ENCODE measurements around the gene PLS3.

The PLS3 gene

DNA sequence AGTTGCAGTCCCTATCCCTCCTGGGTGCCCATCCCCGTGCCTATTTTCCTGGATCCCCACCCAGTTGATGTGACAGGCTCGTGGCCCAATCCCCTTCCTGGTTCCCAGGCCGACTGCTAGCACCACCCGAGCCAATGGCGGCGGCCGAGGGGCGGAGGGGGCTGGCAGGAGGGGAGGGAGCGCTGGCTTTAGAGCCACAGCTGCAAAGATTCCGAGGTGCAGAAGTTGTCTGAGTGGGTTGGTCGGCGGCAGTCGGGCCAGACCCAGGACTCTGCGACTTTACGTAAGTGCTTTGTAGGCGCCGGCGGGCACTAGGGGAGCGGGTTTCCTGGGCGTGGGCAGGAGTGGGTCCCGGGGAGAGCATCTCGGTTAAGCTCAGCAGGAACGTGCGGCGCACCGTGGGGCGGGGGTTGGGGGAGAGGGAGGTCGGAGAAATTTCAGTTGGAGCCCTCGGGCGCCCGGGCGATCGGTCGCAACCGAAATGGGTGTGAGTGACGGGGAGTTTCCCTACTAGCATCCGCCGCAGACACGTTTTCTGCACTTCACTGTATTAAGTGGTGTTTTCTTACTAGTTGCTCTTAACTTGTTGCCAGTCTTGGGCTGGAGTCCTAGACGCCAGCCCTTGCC, at the start of gene PLS3:
Gene PLS3, plus strand, starts transcription at position 197 of the 627 bp plus-strand sequence. CDS start 49,077 bp downstream, outside the sequence.
- peak; percentile 52 for DNase-seq (ENCODE audit: low read depth)
- TF ChIP-seq, protein P1, sequence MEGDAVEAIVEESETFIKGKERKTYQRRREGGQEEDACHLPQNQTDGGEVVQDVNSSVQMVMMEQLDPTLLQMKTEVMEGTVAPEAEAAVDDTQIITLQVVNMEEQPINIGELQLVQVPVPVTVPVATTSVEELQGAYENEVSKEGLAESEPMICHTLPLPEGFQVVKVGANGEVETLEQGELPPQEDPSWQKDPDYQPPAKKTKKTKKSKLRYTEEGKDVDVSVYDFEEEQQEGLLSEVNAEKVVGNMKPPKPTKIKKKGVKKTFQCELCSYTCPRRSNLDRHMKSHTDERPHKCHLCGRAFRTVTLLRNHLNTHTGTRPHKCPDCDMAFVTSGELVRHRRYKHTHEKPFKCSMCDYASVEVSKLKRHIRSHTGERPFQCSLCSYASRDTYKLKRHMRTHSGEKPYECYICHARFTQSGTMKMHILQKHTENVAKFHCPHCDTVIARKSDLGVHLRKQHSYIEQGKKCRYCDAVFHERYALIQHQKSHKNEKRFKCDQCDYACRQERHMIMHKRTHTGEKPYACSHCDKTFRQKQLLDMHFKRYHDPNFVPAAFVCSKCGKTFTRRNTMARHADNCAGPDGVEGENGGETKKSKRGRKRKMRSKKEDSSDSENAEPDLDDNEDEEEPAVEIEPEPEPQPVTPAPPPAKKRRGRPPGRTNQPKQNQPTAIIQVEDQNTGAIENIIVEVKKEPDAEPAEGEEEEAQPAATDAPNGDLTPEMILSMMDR (IDR thresholded peaks at IDR 0.05; ENCODE audit: control insufficient read depth, insufficient read depth, low read depth, low read length, missing control alignments): no peak

DNA sequence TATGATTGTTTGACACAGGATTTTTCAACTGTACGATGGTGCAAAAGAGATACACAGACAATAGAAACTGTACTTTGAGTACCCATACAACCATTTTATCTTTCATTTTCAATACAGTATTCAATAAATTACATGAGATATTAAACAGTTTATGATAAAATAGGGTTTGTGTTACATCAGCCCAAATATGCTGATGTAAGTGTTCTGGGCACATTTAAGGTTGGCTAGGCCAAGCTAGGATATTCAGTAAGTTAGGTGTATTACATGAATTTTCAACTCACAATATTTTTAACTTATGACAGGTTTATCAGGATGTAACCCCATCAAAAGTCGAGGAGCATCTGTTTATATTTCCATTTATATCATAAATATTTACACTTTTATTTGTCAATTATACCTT, 42.9 kb upstream of the PLS3 start:
- H3K4me3 ChIP-seq (ENCODE audit: control insufficient read depth, low read depth, low read length): no peak overlapping the region
- DNase-seq (ENCODE audit: low read depth): no peak
- TF ChIP-seq, protein P1 (IDR thresholded peaks at IDR 0.05; ENCODE audit: control insufficient read depth, insufficient read depth, low read depth, low read length, missing control alignments): no peak

More for the DNA sequence above, at the start of gene PLS3:
- H3K4me3 ChIP-seq (ENCODE audit: control insufficient read depth, low read depth, low read length): peak within 1 kb of the TSS; percentile 62

DNA sequence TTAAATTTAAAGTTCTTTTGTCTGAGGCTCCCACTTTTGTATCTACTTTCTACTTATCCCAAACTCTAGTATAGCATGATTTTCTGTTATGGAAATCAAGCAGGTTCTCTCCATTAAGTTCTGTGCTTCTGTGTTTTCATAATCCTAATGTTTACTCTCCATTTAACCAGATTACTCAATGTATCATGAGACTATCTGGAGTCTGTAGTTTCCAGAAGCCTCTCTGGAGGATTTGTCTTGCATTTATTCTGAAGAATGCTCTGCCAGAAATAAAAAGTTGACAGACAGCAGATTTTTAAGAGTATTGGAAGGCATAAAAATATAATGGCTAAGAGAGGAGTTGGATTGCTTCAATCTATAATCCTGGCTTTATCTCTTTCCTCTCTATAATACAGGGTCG, 39.2 kb upstream of the PLS3 start:
- no peak overlapping the region for H3K4me3 ChIP-seq (ENCODE audit: control insufficient read depth, low read depth, low read length)
- no peak for DNase-seq (ENCODE audit: low read depth)
- TF ChIP-seq, protein P1 (IDR thresholded peaks at IDR 0.05; ENCODE audit: control insufficient read depth, insufficient read depth, low read depth, low read length, missing control alignments): no peak

- no peak overlapping the region for H3K4me3 ChIP-seq (ENCODE audit: control insufficient read depth, low read depth, low read length)
- no peak for DNase-seq (ENCODE audit: low read depth)
- TF ChIP-seq, protein P1 (IDR thresholded peaks at IDR 0.05; ENCODE audit: control insufficient read depth, insufficient read depth, low read depth, low read length, missing control alignments): no peak
These were observed 38.0 kb upstream of the PLS3 start for GRCh38 chrX:115522952-115523351.

- no peak overlapping the region for H3K4me3 ChIP-seq (ENCODE audit: control insufficient read depth, low read depth, low read length)
- DNase-seq (ENCODE audit: low read depth): no peak
- TF ChIP-seq, protein P1 (IDR thresholded peaks at IDR 0.05; ENCODE audit: control insufficient read depth, insufficient read depth, low read depth, low read length, missing control alignments): no peak
These were observed 35.5 kb upstream of the PLS3 start for GRCh38 chrX:115525486-115525885.

GRCh38 chrX:115531818-115532403, 29.1 kb upstream of the PLS3 start:
- H3K4me3 ChIP-seq (ENCODE audit: control insufficient read depth, low read depth, low read length): no peak overlapping the region
- no peak for DNase-seq (ENCODE audit: low read depth)
- TF ChIP-seq, protein P1 (IDR thresholded peaks at IDR 0.05; ENCODE audit: control insufficient read depth, insufficient read depth, low read depth, low read length, missing control alignments): no peak

All from AG09309 (cell line).